Loucy (cell line): ENCODE data around the gene KCNMA1.

Experiments used
- H2AFZ ChIP-seq: fragments of 200-600 bp; sonication (generic); 2 replicates; pipeline ENCODE4 v1.6.0; 2016; ENCODE audit warnings: antibody characterized with exemption, mild to moderate bottlenecking, low read length, moderate library complexity
- H3F3A ChIP-seq: fragments of 200-600 bp; 2 replicates; pipeline ENCODE4 v1.6.0; 2016; ENCODE audit warnings: antibody characterized with exemption, low read depth, mild to moderate bottlenecking
- H3K27me3 ChIP-seq: fragments of 200-600 bp; sonication (generic); 2 replicates; pipeline ENCODE4 v1.6.1; 2014; ENCODE audit warnings: low read length, mild to moderate bottlenecking; ENCODE audit not compliant: insufficient read depth, poor library complexity, severe bottlenecking
- H3K36me3 ChIP-seq: fragments of 200-600 bp; sonication (generic); 2 replicates; pipeline ENCODE4 v1.6.1; 2016; ENCODE audit warnings: low read length; ENCODE audit not compliant: insufficient read depth
- H3K4me1 ChIP-seq: fragments of 200-600 bp; sonication (generic); 2 replicates; pipeline ENCODE4 v1.5.1; 2014; ENCODE audit warnings: low read length, mild to moderate bottlenecking; ENCODE audit not compliant: insufficient read depth, poor library complexity, severe bottlenecking
- H3K4me2 ChIP-seq: fragments of 200-600 bp; sonication (generic); 2 replicates; pipeline ENCODE4 v1.6.0; 2014; ENCODE audit warnings: antibody characterized with exemption, low read length, low read depth, mild to moderate bottlenecking; ENCODE audit not compliant: poor library complexity, severe bottlenecking
- H3K4me3 ChIP-seq: fragments of 200-600 bp; sonication (generic); 2 replicates; pipeline ENCODE4 v1.5.1; 2014; ENCODE audit warnings: low read length, mild to moderate bottlenecking, mixed read lengths; ENCODE audit not compliant: poor library complexity, severe bottlenecking
- H3K79me2 ChIP-seq: fragments of 200-600 bp; sonication (generic); 2 replicates; pipeline ENCODE4 v1.6.1; 2014; ENCODE audit warnings: low read length; ENCODE audit not compliant: insufficient read depth
- H3K9ac ChIP-seq: fragments of 200-600 bp; sonication (generic); 2 replicates; pipeline ENCODE4 v1.6.0; 2014; ENCODE audit warnings: mild to moderate bottlenecking, low read depth, low read length, moderate library complexity; ENCODE audit not compliant: poor library complexity, severe bottlenecking
- H3K9me2 ChIP-seq: fragments of 200-600 bp; sonication (generic); replicated peaks from 2 replicates; pipeline ENCODE4 v1.6.1; 2016; ENCODE audit warnings: low read depth, low read length, mixed read lengths
- H3K9me3 ChIP-seq: fragments of 200-600 bp; sonication (generic); 2 replicates; pipeline ENCODE4 v1.6.1; 2014; ENCODE audit warnings: mild to moderate bottlenecking, antibody characterized with exemption, low read length, low read depth; ENCODE audit not compliant: insufficient read depth
- H4K20me1 ChIP-seq: fragments of 200-600 bp; sonication (generic); 2 replicates; pipeline ENCODE4 v1.6.0; 2014; ENCODE audit warnings: antibody characterized with exemption, low read length, mild to moderate bottlenecking; ENCODE audit not compliant: insufficient read depth, poor library complexity, severe bottlenecking
- EZH2phosphoT487 ChIP-seq: fragments of 200-600 bp; IDR thresholded peaks from 2 replicates; pipeline ENCODE4 v1.6.1; 2018; ENCODE audit warnings: antibody characterized with exemption, mild to moderate bottlenecking, moderate library complexity, borderline replicate concordance
- TF ChIP-seq, protein P1 (sequence below): fragments of 200-600 bp; sonication (generic); conservative IDR thresholded peaks from 2 replicates; pipeline ENCODE4 v1.5.1; 2014; ENCODE audit warnings: mild to moderate bottlenecking, antibody characterized with exemption, low read length

The KCNMA1 gene

DNA sequence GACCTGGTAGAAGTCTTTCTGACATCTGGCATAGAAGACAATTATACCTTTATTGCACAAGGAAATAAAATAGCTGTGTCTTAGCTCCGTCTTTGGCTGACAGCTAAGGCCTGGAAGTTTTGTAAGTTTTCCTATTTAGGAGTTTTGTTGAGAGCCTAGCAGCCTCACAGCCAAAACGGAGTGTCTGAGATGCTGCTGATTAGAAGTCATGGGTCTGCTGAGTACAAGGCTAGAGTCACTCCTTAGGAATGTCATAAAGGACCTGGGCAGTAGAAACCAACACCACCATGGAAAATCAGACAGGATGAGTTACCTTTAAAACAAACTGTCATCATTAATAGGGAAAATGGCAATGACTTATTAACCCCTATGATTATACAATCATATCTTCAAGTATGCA, 442.5 kb downstream of the KCNMA1 start:
- TF ChIP-seq, protein P1, sequence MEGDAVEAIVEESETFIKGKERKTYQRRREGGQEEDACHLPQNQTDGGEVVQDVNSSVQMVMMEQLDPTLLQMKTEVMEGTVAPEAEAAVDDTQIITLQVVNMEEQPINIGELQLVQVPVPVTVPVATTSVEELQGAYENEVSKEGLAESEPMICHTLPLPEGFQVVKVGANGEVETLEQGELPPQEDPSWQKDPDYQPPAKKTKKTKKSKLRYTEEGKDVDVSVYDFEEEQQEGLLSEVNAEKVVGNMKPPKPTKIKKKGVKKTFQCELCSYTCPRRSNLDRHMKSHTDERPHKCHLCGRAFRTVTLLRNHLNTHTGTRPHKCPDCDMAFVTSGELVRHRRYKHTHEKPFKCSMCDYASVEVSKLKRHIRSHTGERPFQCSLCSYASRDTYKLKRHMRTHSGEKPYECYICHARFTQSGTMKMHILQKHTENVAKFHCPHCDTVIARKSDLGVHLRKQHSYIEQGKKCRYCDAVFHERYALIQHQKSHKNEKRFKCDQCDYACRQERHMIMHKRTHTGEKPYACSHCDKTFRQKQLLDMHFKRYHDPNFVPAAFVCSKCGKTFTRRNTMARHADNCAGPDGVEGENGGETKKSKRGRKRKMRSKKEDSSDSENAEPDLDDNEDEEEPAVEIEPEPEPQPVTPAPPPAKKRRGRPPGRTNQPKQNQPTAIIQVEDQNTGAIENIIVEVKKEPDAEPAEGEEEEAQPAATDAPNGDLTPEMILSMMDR = no peak
- TF ChIP-seq EZH2phosphoT487 = no peak
- Histone ChIP-seq H3K4me3 (no peak overlapping the region), H3K36me3 (no peaks in the 10 kb centered on the region), H3K27me3 (no peaks in the 10 kb centered on the region), H4K20me1 (no peaks in the 10 kb centered on the region), H3F3A (no peaks in the 10 kb centered on the region), H2AFZ (no peak overlapping the region), H3K9me2 (no peaks in the 10 kb centered on the region), H3K4me1 (no peaks in the 10 kb centered on the region), H3K9ac (no peak overlapping the region), H3K4me2 (no peak overlapping the region), H3K9me3 (no peaks in the 10 kb centered on the region), H3K79me2 (no peaks in the 10 kb centered on the region)

- H3K4me1 ChIP-seq = no peaks in the 10 kb centered on the region
- no peaks in the 10 kb centered on the region for H3F3A ChIP-seq
These were observed 444.6 kb downstream of the KCNMA1 start for GRCh38 chr10:77193001-77193400.

DNA sequence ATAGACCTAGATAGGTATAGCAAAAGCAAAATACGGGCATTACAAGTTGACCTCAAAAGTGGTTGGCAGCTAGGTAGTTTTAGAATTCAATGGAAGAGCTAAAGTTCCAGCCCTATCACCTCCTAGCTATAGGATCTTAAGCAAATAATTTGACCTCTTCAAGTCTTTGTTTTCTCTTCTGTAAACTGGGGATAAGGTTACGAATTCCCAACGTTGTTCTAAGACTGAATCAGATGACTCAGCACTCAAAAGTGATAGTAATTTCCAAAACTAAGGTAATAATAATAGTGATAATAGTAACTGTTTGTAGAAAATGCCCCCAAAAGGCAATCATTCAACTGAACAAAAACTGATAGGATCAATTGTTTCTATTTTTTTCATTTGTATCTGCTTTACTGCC, 445.2 kb downstream of the KCNMA1 start:
- H2AFZ ChIP-seq = no peak overlapping the region
- H3F3A ChIP-seq = no peaks in the 10 kb centered on the region
- no peak overlapping the region for H3K9ac ChIP-seq
- no peaks in the 10 kb centered on the region for H4K20me1 ChIP-seq
- H3K4me1 ChIP-seq = no peaks in the 10 kb centered on the region
- TF ChIP-seq, protein P1 = no peak
- no peak for TF ChIP-seq EZH2phosphoT487
- H3K36me3 ChIP-seq = no peaks in the 10 kb centered on the region
- no peaks in the 10 kb centered on the region for H3K9me3 ChIP-seq
- no peaks in the 10 kb centered on the region for H3K79me2 ChIP-seq
- no peaks in the 10 kb centered on the region for H3K9me2 ChIP-seq
- H3K4me3 ChIP-seq = no peak overlapping the region
- H3K27me3 ChIP-seq = no peaks in the 10 kb centered on the region
- no peak overlapping the region for H3K4me2 ChIP-seq

More at GRCh38 chr10:77193001-77193400, 444.6 kb downstream of the KCNMA1 start:
- no peak overlapping the region for H3K4me2 ChIP-seq
- H4K20me1 ChIP-seq = no peaks in the 10 kb centered on the region
- no peaks in the 10 kb centered on the region for H3K79me2 ChIP-seq
- H3K27me3 ChIP-seq = no peaks in the 10 kb centered on the region
- no peak for TF ChIP-seq EZH2phosphoT487
- TF ChIP-seq, protein P1 = no peak
- H2AFZ ChIP-seq = no peak overlapping the region
- no peaks in the 10 kb centered on the region for H3K36me3 ChIP-seq
- H3K9me2 ChIP-seq = no peaks in the 10 kb centered on the region
- no peaks in the 10 kb centered on the region for H3K9me3 ChIP-seq
- H3K9ac ChIP-seq = no peak overlapping the region
- H3K4me3 ChIP-seq = no peak overlapping the region
